T-helper 17 cell (primary cell): Measurements from ENCODE around the gene DYRK3. TPM values are rescaled to one million over a fixed set of nuclear protein-coding genes. Genes with fewer than 3 reads are reported as not detected.

Source experiments
- ATAC-seq: fragments of 150-1000 bp; cut with Tn5 transposase; 2 replicates; pipeline ENCODE4 v1.10.0; 2021; ENCODE audit warnings: mild to moderate bottlenecking, moderate library complexity
- DNase-seq, 3 donors: peaks; one replicate each; pipeline versions ENCODE4 v3.0.0 to v3.0.0-alpha.2; 2020 to 2021
- H3K9me3 ChIP-seq: one replicate; pipeline ENCODE4 v1.7.0; 2013; ENCODE audit warnings: low read length, mild to moderate bottlenecking; ENCODE audit not compliant: control insufficient read depth, poor library complexity, severe bottlenecking
- H3K27ac Mint-ChIP-seq: one replicate; pipeline ENCODE4 v1.8.0; 2022; ENCODE audit warnings: mild to moderate bottlenecking, moderate library complexity, mixed read lengths
- H3K27me3 Mint-ChIP-seq: one replicate; pipeline ENCODE4 v1.8.0; 2022; ENCODE audit warnings: mixed read lengths
- H3K36me3 Mint-ChIP-seq: one replicate; pipeline ENCODE4 v1.8.0; 2022; ENCODE audit warnings: low read depth, mixed read lengths
- H3K4me1 Mint-ChIP-seq: one replicate; pipeline ENCODE4 v1.8.0; 2022; ENCODE audit warnings: mild to moderate bottlenecking, mixed read lengths
- H3K4me3 Mint-ChIP-seq: one replicate; pipeline ENCODE4 v1.8.0; 2022; ENCODE audit warnings: mild to moderate bottlenecking, moderate library complexity, mixed read lengths
- total RNA-seq, 4 donors: library from RNA in 2 of 4; stranded (reverse) in 2 of 4; gene quantifications; one replicate each; pipeline ENCODE4 v1.2.3 and lab custom pipeline; 2022 to 2026

Gene DYRK3
- total RNA-seq, 2 donors from 2014 or later = 3.0 to 3.6 TPM

DNA sequence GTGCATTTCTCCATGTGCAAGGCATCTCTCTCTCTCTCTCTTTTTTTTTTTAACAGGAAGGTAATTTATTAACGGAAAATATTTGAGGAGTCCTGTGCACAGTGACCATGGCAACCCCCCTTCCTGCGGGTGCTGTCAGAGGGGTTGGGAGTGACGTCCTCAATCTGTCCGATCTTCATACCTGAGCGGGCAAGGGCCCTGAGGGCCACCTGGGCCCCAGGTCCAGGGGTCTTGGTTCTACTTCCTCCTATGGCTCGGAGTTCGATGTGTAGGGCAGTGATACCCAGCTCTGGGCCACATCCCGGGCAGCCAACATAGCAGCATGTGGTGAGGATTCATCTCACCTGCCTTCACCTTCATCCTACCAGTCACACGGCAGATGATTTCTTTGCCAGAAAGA is 60.4 kb downstream of the DYRK3 start:
- no peaks in the 10 kb centered on the region for H3K27me3 Mint-ChIP-seq
- peak overlapping the region; percentile 69 for H3K4me3 Mint-ChIP-seq
- DNase-seq (no peak), ATAC-seq (no peak)
- H3K36me3 Mint-ChIP-seq = peaks cover 14% of the 10 kb centered on the region
- no peaks in the 10 kb centered on the region for H3K9me3 ChIP-seq
- H3K4me1 Mint-ChIP-seq = peaks cover 81% of the 10 kb centered on the region
- H3K27ac Mint-ChIP-seq = peak overlapping the region; percentile 86

DNA sequence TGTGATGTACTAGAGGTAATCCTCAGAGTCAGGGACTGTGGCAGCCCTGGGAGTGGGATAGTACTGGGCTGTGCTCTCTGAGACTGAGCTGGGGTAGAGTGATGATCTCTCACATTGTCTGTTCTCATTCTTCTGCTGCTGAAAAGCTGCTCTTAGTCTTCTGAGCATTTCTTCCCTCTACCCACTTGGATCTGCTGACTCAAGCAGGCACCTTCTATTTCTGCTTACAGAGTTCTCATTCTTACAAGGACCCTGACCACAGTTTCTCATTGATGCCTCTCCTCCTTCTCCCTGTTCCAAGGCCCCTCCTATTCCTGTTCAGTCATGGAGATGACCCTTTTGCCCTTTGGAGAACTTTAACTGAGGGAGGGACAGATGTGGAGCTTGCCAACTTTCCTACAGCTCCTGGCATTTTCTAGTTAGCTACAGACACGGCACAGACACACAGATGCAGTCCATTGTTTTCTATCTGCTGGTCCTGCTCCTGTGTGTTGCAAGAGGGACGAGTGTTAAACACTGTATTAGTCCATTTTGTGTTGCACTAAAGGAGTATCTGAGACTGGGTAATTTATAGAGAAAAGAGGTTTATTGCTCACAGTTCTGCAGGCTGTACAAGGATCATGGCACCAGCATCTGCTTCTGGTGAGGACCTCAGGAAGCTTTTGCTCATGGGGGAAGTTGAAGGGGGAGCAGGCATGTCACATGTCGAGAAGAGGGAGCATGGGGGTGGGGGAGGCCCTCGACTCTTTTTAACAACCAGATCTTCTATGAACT is 61.7 kb downstream of the DYRK3 start:
- ATAC-seq = no peak

GRCh38 chr1:206698011-206698410 is 62.7 kb downstream of the DYRK3 start:
- ATAC-seq (no peak), DNase-seq (no peak)
- Mint-ChIP-seq H3K4me1 (peaks cover 81% of the 10 kb centered on the region), H3K27me3 (no peaks in the 10 kb centered on the region), H3K36me3 (peaks cover 19% of the 10 kb centered on the region), H3K4me3 (no peak overlapping the region), H3K27ac (no peak overlapping the region)
- H3K9me3 ChIP-seq = no peaks in the 10 kb centered on the region

More for the DNA sequence above, 61.7 kb downstream of the DYRK3 start:
- DNase-seq = no peak
- Mint-ChIP-seq H3K27me3 (no peaks in the 10 kb centered on the region), H3K4me1 (peaks cover 82% of the 10 kb centered on the region), H3K4me3 (no peak overlapping the region), H3K27ac (peak overlapping the region; percentile 86), H3K36me3 (peaks cover 16% of the 10 kb centered on the region)
- no peaks in the 10 kb centered on the region for H3K9me3 ChIP-seq

Other genes starting within 250 kb of the DYRK3 start
- 10 to 100 TPM; 48.5 to 72.5 TPM for gene IKBKE, start 165.1 kb upstream of the DYRK3 start, total RNA-seq
- gene RASSF5, start 128.0 kb upstream of the DYRK3 start, total RNA-seq = 100 to 1,000 TPM; 177 to 188 TPM
- gene EIF2D, start 23.1 kb upstream of the DYRK3 start, total RNA-seq = 10 to 100 TPM; 43.6 to 45.4 TPM
- gene MAPKAPK2, start 49.4 kb downstream of the DYRK3 start, total RNA-seq = 100 to 1,000 TPM; 181 to 182 TPM
- gene IL19, start 135.2 kb downstream of the DYRK3 start, total RNA-seq = not detected
- gene IL10, start 137.0 kb downstream of the DYRK3 start, total RNA-seq = under 1 TPM; 0.20 to 0.76 TPM
- not detected for gene IL20, start 230.1 kb downstream of the DYRK3 start, total RNA-seq